HG02642 (cell line): ENCODE data around the gene DEAF1.
"Not testable (repeated sequence)": the region's sequence is repeated elsewhere in the genome, so short reads cannot be mapped to it uniquely, and the experiment has no call there.

Experiments
- ATAC-seq: cut with Tn5 transposase; IDR thresholded peaks from one replicate; pipeline ENCODE4 v1.9.1; 2021; ENCODE audit warnings: mild to moderate bottlenecking; ENCODE audit not compliant: unreplicated experiment, poor library complexity

Gene DEAF1

DNA sequence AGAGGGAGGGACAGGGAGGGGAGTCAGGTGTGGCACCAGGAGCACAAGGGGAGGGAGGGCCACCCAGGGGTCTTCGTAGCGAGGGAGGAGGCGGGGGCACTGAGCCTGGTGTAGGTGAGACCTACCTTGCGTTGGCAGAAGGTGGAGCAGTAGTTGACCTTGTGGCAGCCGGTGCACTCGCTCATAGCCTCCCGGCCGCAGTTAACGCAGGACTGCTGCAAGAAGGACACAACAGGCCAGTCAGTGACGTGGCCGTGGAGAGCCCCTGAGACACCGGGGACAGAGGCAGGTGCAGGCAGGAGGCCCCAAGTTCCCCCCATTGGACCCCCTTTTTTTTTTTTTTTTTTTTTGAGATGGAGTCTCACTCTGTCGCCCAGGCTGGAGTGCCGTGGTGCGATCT lies 41.2 kb downstream of the DEAF1 start:
- ATAC-seq, result no peak

DNA sequence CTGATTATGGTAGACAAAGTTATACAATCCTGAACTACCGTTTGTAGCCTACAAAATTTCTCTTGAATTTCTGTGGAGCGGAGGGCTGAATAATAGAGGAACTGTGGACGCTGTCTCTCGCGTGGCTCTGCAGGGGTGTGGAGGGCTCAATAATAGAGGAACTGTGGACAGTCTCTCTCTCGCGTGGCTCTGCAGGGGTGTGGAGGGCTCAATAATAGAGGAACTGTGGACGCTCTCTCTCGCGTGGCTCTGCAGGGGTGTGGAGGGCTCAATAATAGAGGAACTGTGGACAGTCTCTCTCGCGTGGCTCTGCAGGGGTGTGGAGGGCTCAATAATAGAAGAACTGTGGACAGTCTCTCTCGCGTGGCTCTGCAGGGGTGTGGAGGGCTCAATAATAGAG lies 41.9 kb downstream of the DEAF1 start:
- ATAC-seq, result not testable (repeated sequence)

DNA sequence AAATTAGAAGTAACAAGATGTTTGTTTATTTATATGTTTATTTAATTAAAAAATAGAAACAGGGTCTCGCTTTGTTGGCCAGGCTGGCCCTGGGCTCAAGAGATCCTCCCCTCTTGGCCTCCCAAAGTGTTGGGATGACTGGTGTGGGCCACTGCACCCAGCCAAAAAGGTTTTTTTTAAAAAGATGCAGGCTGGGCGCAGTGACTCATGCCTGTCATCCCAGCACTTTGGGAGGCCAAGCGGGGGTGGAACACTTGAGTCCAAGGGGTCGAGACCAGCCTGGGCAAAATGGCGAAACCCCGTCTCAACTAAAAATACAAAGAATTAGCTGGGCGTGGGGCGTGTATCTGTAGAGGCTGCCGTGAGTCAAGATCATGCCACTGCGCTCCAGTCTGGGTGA lies 44.5 kb downstream of the DEAF1 start:
- ATAC-seq, result no peak

DNA sequence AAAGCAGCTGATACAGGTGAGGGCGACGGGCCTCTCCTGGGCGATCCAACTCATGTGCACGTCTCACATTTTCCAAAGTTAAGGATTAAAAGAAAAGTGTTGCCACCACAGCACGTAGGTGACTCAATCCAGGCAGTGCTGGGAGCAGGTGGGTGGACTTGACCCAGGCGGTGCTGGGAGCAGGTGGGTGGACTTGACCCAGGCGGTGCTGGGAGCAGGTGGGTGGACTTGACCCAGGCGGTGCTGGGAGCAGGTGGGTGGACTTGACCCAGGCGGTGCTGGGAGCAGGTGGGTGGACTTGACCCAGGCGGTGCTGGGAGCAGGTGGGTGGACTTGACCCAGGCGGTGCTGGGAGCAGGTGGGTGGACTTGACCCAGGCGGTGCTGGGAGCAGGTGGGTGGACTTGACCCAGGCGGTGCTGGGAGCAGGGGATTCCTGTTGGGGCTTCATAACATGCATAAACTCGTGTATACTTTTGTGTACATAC lies 47.3 kb downstream of the DEAF1 start:
- not testable (repeated sequence) for ATAC-seq

DNA sequence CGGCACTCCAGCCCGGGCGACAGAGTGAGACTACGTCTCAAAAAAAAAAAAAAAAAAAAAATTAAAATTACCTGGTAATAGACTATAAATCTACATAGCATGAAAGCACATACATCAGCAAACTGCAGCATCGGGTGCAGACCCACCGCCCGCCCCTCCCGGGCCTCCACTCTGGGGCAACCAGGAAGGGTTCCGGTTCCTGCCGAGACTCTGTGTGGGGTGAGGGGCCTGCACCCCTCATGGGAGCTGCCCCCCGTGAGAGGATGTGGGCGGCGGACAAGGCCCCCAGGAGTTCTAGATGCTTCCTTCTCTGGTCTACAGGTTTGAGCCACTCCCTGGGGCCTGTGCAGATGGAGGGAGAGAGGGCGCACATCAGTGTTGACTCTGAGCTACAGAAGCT lies 48.8 kb downstream of the DEAF1 start:
- no peak for ATAC-seq

DNA sequence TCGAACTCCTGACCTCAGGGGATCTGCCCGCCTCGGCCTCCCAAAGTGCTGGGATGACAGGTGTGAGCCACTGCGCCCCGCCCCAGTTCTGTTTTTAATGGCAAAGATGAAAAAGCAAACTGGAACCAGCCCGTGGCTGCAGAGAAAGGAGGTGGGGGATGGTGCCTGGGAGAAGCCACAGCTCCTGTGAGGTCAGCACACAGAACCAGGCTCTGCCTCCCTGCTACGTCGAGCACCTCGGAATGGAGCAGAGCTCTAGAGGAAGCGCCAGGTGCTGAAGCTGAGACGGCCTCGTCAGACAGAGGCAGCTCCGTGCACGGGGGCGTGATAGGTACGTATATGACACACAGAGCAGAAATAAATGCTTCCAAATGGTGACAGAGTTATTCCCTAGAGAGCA lies 49.5 kb downstream of the DEAF1 start:
- no peak for ATAC-seq

DNA sequence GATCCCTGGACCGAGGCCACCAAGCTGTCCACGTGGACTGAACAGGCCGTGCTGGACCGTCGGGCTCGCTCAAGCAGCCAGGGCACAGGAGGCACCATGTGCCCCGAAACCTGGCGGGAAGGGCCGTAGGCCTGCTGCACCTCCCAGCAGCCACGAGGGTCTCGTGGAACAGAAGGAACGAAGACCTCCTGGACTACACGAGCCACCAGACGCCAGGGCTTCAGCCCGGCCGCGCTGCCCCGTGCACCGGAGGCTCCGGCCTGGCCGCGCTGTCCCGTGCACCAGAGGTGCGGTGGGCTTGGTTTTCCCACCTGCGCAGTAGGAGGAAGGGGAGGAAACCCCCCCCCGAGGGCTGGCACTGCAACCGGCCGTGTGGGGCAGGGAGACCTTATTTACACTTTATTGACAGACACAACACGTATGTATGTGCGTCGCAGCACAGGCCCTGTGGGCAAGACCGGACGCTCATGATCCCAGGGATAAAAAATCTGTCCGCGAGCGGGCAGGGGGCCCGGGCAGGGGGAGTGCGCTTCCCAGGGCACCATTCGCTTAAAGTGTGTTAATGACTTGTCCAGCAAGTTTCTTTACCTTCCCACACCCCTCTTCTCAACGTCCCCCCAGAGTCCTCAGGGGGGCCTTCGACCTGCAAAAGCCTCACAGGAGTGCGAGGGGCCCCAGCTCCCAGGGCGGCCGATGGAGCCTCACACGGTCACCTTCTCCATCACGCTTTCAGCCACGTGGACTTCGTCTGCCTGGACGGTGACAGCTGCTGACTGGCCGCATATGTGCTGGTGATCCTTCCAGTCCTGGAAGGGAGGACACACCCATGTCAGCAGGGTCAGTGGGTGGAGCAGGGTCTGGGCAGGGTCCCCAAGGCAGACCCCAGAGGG lies 50.9 kb downstream of the DEAF1 start:
- no peak for ATAC-seq

DNA sequence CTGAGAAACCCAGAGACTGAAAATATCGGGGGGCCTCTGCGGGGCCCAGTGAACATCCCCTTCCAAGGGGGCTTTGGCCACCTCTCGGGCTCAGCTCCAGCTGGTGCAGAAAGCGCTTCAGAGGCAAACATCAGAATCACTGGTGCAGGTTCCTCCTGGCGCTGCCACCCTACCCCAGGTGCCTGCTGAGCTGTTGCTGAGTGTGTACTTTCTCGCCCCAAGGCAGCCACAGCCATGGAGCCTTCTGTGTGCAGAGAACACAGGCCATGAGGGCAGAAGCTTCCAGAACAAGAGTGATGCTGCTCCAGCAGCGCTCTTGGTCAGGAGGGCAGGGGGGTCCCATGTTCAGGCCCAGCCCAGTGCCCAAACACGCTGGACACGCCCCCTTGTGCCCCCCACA lies 51.7 kb downstream of the DEAF1 start:
- no peak for ATAC-seq

DNA sequence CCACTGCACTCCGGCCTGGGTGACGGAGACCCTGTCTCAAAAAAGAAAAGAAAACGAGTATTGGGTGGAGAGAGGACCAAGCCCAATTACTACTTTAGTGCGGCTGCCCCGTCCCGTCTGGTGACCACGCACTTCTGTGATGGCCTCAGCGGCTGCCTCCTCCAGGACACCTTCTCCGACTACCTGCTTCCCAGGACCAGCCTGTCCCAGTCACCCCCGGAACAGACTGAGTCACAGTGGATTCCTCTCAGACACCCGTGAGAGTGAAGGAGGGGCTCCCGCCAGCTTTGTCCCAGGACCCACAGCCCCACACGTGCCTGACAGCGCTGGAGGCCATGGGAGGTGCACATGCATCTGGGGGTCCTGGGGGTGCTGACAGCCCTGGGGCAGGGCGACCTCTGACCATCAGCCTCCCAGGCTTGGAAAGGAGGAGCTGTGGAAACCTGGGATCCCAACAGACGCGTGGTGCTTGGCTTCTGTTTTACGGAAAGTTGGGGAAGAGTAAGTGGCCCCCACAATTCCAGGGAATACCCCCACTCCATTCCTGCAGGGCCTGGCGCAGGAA lies 53.1 kb downstream of the DEAF1 start:
- ATAC-seq, result no peak

DNA sequence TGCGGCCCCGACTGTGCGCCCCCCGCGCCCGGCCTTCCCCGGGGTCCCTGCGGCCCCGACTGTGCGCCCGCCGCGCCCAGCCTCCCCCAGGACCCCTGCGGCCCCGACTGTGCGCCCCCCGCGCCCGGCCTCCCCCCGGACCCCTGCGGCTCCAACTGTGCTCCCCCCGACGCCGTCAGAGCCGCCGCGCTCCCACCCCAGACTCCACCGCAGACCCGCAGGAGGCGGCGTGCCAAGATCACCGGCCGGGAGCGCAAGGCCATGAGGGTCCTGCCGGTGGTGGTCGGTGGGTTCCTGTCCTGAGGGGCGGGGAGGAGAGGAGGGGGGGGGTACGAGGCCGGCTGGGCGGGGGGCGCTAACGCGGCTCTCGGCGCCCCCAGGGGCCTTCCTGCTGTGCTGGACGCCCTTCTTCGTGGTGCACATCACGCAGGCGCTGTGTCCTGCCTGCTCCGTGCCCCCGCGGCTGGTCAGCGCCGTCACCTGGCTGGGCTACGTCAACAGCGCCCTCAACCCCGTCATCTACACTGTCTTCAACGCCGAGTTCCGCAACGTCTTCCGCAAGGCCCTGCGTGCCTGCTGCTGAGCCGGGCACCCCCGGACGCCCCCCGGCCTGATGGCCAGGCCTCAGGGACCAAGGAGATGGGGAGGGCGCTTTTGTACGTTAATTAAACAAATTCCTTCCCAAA lies 54.9 kb downstream of the DEAF1 start:
- no peak for ATAC-seq

DNA sequence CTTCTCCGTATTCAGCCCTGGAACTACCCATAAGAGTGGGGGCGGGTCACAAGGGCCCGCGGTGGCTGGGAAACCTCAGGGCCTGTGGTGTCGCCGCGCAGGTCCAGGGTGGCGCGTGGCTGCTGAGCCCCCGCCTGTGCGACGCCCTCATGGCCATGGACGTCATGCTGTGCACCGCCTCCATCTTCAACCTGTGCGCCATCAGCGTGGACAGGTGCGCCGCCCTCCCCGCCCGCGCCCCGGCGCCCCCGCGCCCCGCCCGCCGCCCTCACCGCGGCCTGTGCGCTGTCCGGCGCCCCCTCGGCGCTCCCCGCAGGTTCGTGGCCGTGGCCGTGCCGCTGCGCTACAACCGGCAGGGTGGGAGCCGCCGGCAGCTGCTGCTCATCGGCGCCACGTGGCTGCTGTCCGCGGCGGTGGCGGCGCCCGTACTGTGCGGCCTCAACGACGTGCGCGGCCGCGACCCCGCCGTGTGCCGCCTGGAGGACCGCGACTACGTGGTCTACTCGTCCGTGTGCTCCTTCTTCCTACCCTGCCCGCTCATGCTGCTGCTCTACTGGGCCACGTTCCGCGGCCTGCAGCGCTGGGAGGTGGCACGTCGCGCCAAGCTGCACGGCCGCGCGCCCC lies 55.6 kb downstream of the DEAF1 start:
- ATAC-seq, result no peak

DNA sequence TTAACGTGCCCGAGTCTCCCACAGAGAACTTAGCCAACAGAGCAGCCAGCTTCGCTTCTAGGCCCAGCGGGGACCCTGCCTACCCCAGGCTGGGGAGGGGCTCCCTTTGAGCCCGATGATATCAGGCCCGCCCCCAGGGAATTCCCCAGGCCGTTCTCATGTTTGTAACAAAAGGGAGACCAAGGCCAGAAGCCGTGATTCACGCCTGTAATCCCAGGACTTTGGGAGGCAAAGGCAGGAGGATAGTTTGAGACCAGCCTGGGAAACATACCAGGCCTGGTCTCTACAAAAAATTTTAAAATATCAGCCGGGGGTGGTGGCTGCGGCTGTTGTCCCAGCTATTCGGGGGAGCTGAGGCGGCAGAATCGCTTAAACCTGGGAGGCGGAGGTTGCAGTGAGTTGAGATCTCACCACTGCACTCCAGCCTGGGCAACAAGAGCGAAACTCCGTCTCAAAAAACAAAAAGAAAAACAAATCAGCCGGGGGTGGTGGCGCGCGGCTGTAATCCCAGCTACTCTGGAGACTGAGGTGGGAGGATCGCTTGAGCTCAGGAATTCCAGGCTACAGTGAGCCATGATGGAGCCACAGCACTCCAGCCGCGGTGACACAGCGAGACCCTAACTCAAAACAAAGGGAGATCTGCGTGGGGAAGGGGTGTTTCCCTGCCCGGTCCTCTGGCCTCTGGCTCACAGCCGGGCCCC lies 56.2 kb downstream of the DEAF1 start:
- no peak for ATAC-seq

DNA sequence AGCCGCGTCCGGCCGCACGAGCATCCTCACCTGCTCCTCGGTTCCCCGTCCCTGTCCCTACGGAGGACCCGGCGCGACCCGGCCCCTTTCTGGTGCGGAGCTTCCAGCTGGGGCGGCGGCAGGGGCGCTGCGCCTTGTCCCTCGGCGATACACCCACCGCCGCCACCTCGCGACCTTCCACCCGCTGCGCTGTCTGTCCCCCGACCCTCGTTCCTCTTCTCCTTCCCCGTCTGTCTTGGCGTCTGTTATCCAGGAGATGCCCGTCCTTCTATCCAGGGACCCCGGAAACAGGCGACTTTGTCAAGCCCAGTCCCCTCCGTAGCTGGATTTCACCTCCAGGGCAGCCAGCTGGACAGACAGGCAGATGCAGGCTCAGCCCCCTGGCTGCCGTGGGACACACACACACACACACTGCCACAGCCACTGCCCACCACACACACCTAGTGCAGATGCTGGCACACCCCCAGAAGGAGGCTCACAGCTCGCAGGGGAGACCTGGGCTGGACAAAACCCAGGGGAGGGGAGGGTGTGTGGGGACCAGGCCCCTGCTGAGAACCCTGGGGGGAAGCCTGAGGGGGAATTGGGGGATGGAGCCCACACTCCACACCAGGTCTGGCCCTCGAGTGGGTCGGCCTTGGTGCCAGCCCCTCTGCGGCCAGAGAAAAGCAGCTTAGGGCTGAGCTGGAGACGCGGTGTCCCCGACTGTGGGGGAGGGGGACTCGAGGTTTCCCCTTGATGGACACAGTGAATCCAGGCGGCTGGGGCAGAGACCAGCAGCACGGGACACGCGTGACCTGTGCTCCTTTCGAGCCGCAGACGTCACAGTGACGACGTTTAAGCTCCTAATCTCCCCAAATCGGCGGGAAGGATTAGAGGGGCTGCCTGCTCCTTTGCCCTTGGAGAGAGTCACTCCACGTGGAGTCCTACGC lies 57.2 kb downstream of the DEAF1 start:
- ATAC-seq, result no peak

DNA sequence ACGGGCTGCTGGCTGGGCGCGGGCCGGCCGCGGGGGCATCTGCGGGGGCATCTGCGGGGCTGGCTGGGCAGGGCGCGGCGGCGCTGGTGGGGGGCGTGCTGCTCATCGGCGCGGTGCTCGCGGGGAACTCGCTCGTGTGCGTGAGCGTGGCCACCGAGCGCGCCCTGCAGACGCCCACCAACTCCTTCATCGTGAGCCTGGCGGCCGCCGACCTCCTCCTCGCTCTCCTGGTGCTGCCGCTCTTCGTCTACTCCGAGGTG lies 57.8 kb downstream of the DEAF1 start:
- ATAC-seq, result no peak

DNA sequence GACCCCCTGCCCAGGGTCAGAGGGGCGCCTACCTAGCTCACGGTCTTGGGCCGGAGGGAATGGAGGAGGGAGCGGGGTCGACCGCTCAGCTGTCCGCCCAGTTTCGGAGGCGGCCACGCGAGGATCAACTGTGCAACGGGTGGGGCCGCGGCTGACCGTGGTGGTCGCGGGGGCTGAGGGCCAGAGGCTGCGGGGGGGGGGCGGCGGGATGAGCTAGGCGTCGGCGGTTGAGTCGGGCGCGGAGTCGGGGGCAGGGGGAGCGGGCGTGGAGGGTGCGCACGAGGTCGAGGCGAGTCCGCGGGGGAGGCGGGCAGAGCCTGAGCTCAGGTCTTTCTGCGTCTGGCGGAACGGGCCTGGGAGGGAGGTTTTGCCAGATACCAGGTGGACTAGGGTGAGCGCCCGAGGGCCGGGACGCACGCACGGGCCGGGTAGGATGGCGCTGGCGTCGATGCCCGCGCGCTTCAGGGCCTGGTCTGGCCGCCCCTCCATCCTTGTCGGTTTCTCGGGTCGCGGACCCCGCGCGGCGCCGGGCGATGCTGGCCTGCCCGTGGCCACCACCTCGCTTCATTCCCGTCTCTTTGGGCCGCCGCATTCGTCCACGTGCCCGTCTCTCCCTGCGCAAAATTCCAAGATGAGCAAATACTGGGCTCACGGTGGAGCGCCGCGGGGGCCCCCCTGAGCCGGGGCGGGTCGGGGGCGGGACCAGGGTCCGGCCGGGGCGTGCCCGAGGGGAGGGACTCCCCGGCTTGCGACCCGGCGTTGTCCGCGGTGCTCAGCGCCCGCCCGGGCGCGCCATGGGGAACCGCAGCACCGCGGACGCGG lies 58.3 kb downstream of the DEAF1 start, which contains the start of gene DRD4:
Gene DRD4 (plus strand): TSS at position 759 of the 822 bp plus-strand sequence. CDS start 36 bp downstream, at position 795.
- no peak for ATAC-seq

DNA sequence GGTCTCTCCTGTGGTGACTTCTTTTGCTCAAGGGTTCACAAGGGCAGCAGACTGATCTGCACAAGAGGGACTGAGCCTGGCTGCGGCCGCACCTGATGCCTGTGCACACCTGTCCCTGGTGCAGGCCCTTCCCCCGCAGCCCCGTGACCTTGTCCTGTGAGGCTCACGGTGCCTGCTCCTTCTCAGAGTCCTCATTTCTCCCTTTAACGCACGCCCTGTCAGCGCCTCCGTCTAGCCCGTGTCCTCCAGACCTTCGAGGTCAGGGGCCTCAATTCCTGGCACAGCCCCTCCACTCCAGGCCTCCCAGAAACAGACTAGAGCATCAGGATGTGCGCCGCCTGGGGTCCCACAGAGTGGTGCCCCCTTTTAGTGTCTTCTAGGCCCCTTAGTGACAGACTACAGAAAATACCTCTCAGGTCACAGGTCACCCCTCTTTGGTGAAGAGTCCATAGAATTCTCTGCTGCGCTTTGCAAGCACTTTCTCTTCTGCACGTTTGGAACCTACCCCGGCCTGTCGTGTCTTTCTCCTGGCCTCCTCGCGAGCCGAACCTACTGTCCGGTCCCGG lies 59.0 kb downstream of the DEAF1 start:
- no peak for ATAC-seq

DNA sequence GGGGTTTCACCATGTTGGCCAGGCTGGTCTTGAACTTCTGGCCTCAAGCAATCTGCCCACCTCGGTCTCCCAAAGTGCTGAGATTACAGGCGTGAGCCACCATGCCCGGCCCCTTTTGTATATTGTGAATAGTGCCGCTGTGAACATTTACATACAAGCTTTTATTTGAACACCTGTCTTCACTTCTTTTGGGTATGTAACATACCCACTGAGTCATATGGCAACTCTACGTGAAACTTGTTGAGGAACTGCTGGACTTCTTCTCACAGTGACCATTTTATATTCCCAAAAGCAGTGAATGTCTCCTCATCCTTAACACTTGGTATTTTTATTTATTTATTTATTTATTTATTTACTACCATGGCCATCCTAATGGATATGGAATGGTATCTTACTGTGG lies 64.2 kb downstream of the DEAF1 start:
- ATAC-seq, result no peak

DNA sequence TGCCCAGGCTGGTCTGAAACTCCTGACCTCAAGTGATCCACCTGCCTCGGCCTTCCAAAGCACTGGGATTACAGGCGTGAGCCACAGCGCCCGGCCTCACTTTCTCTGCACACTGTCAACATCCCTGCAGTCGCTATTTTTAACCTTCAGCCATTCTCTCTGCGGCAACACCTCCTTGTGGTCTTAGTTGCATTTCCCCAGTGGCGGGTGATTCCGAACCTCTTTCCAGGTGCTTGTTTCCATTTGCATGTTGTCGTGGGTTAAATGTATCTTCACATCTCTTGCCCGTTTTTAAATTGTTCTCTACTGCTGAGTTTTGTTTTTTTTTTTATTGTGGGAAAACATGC lies 65.8 kb downstream of the DEAF1 start:
- no peak for ATAC-seq
